ENCODE measurements around the gene SLC25A43.

The SLC25A43 gene

DNA sequence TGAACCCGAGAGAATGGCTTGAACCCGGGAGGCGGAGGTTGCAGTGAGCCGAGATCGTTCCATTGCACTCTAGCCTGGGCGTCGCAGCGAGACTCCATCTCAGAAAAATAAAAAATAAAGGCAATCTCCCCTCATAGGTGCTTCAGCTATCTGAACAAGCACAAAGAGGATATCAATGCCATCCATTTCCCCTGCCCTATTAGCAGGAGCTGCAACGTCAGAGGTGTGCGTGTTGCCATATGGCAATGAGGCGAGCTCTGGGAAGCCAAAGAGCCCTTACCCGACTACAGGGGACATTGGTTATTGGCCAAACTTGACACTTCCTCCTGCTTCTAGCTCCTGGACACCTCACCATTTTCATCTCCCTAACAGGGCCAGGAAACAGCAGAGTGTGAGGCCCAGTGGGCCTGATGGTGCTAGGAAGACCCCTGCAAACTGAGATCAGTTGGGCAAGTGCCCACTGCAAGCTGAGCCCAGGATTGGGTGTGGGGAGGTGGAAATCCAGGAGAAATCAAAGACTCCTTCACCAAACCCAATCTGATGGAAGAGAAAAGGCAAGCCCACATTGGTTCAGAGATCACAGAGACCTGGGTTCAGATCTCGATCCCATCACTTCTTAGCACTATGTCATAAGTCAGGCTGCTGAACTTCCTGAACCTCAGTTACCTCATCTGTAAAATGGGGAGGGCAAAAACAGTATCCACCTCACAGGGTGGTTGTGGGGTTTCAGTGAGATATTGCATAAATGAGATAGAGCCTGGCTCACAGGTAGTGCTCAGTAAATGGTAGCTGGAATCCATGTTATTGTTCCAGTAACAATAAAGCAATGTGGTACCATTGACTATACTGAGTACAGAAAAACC lies 90.3 kb downstream of the SLC25A43 start:
- H3K9me3 ChIP-seq (ENCODE audit: control insufficient read depth, insufficient read depth, low read depth, low read length), result no peaks in the 10 kb centered on the region
- H3K4me3 ChIP-seq (ENCODE audit: low read depth, low read length), result no peak overlapping the region
- ChIA-PET POLR2A (interaction anchor here (0.5 to 0.7 kb wide), 4 partner anchors 10 to 116 kb away, joined by 3 to 5 read pairs (median 4); no protein-coding TSS in a partner anchor), CTCF (interaction anchor here (0.5 to 5.8 kb wide), 17 partner anchors 7 to 851 kb away, joined by 3 to 44 read pairs (median 3); no protein-coding TSS in a partner anchor)
- no peak overlapping the region for H3K27ac ChIP-seq (ENCODE audit: extremely low read depth, low read depth, low read length)
- TF ChIP-seq ZNF664 (tag by site-specific recombination; IDR thresholded peaks at IDR 0.05) (peak; percentile 17; the same call in 1 of the 2 replicates), PRDM4 (tag by site-specific recombination; IDR thresholded peaks at IDR 0.05) (no peak), ZNF174 (tag by site-specific recombination; IDR thresholded peaks at IDR 0.05) (no peak)
- TF ChIP-seq, protein P1, sequence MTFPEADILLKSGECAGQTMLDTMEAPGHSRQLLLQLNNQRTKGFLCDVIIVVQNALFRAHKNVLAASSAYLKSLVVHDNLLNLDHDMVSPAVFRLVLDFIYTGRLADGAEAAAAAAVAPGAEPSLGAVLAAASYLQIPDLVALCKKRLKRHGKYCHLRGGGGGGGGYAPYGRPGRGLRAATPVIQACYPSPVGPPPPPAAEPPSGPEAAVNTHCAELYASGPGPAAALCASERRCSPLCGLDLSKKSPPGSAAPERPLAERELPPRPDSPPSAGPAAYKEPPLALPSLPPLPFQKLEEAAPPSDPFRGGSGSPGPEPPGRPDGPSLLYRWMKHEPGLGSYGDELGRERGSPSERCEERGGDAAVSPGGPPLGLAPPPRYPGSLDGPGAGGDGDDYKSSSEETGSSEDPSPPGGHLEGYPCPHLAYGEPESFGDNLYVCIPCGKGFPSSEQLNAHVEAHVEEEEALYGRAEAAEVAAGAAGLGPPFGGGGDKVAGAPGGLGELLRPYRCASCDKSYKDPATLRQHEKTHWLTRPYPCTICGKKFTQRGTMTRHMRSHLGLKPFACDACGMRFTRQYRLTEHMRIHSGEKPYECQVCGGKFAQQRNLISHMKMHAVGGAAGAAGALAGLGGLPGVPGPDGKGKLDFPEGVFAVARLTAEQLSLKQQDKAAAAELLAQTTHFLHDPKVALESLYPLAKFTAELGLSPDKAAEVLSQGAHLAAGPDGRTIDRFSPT (tag by site-specific recombination; IDR thresholded peaks at IDR 0.05), result no peak
- no peaks in the 10 kb centered on the region for H3K36me3 ChIP-seq (ENCODE audit: control insufficient read depth in 2 of 2, insufficient read depth in 1 of 2, low read length in 2 of 2)
- no peaks in the 10 kb centered on the region for H3K4me1 ChIP-seq (ENCODE audit: control insufficient read depth, insufficient read depth, low read length)

DNA sequence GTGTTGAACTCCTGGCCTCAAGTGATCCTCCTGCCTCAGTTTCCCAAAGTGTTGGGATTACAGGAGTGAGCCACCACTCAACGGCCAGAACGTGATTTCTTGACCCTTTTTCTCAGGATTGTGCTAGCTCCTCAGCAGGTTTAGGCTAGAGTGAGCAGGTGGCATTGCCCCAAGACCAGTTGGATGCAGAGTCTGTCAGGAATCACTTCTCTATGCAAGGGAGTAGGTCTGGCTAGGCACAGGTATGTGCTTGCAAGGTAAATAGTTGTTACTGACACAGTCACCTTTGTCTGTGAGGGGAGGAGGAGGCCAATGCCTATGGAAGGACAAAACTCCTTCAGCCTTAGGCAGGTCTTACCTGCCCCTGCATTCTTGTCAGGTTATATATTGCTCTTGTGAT lies 93.3 kb downstream of the SLC25A43 start:
- H3K27ac ChIP-seq (ENCODE audit: extremely low read depth, low read depth, low read length), result no peak overlapping the region
- no peaks in the 10 kb centered on the region for H3K4me1 ChIP-seq (ENCODE audit: control insufficient read depth, insufficient read depth, low read length)
- POLR2A ChIA-PET, result interaction anchor here (1.1 kb wide), 1 partner anchor 24 kb away, joined by 3 read pairs; the partner anchor contains the start of gene SLC25A5
- no peaks in the 10 kb centered on the region for H3K36me3 ChIP-seq (ENCODE audit: control insufficient read depth in 2 of 2, insufficient read depth in 1 of 2, low read length in 2 of 2)
- CTCF ChIA-PET, result interaction anchor here (0.7 to 2.6 kb wide), 3 partner anchors 10 to 32 kb away, joined by 3 to 16 read pairs (median 8); no protein-coding TSS in a partner anchor
- H3K9me3 ChIP-seq (ENCODE audit: control insufficient read depth, insufficient read depth, low read depth, low read length), result no peaks in the 10 kb centered on the region
- H3K4me3 ChIP-seq (ENCODE audit: low read depth, low read length), result no peak overlapping the region
- no peak for TF ChIP-seq ZNF157 (tag by site-specific recombination; IDR thresholded peaks at IDR 0.05)
- TF ChIP-seq ZNF623 (tag by site-specific recombination; IDR thresholded peaks at IDR 0.05), result no peak
- no peak for TF ChIP-seq ZBTB20 (tag by site-specific recombination; IDR thresholded peaks at IDR 0.05)
- no peak for TF ChIP-seq ZSCAN5A (tag by site-specific recombination; IDR thresholded peaks at IDR 0.05)
- no peak for TF ChIP-seq SCRT1 (tag by site-specific recombination; IDR thresholded peaks at IDR 0.05; ENCODE audit: borderline replicate concordance)
- TF ChIP-seq EGR2 (tag by site-specific recombination; IDR thresholded peaks at IDR 0.05; ENCODE audit: low read depth), result no peak
- no peak for TF ChIP-seq ZNF416 (tag by site-specific recombination; IDR thresholded peaks at IDR 0.05)
- no peak for TF ChIP-seq ZSCAN30 (tag by site-specific recombination; IDR thresholded peaks at IDR 0.05)
- TF ChIP-seq PATZ1 (tag by site-specific recombination; IDR thresholded peaks at IDR 0.05), result no peak
- no peak for TF ChIP-seq ZNF514 (tag by site-specific recombination; IDR thresholded peaks at IDR 0.05)
- TF ChIP-seq ZNF292 (tag by site-specific recombination; IDR thresholded peaks at IDR 0.05; ENCODE audit: borderline replicate concordance, low read depth), result no peak
- TF ChIP-seq HOXD13 (CRISPR knock-in tag; IDR thresholded peaks at IDR 0.05; ENCODE audit: borderline replicate concordance), result no peak
- TF ChIP-seq IKZF3 (tag by site-specific recombination; IDR thresholded peaks at IDR 0.05), result no peak
- TF ChIP-seq ZNF510 (tag by site-specific recombination; IDR thresholded peaks at IDR 0.05; ENCODE audit: insufficient replicate concordance), result no peak
- TF ChIP-seq ZNF529 (tag by site-specific recombination; IDR thresholded peaks at IDR 0.05; ENCODE audit: insufficient replicate concordance), result no peak
- TF ChIP-seq ZNF311 (tag by site-specific recombination; IDR thresholded peaks at IDR 0.05; ENCODE audit: borderline replicate concordance), result no peak
- no peak for TF ChIP-seq TSHZ1 (tag by site-specific recombination; IDR thresholded peaks at IDR 0.05; ENCODE audit: borderline replicate concordance)

Measured in HEK293 (cell line).